Adrenal gland (tissue), 12 donors: Measurements from ENCODE around the gene TMEM95. TPM values are rescaled to one million over a fixed set of nuclear protein-coding genes. Genes with fewer than 3 reads are reported as not detected.

Experiments used
- DNase-seq, 7 donors: peaks; one replicate each; pipeline ENCODE4 v3.0.0-alpha.2; 2019 to 2020
- H3K27ac ChIP-seq, 5 donors: fragments of 200-600 bp; sonication (generic) in 4 of 5; 1 replicate in 3 of 5; 2 replicates in 2 of 5; pipeline versions ENCODE4 v1.5.1 to v1.8.0; 2016 to 2020; ENCODE audit warnings: mild to moderate bottlenecking in 1 of 5
- H3K27me3 ChIP-seq: fragments of 200-600 bp; 2 replicates; pipeline ENCODE4 v1.8.0; 2021
- H3K36me3 ChIP-seq, 2 donors: fragments of 200-600 bp; replicated peaks in 1 of 2; 1 replicate in 1 of 2; 2 replicates in 1 of 2; pipeline versions ENCODE4 v1.5.1 to v1.8.0; 2018 to 2022
- H3K4me1 ChIP-seq, 2 donors: fragments of 200-600 bp; replicated peaks in 1 of 2; 1 replicate in 1 of 2; 2 replicates in 1 of 2; pipeline versions ENCODE4 v1.5.1 to v1.8.0; 2018 to 2021
- H3K4me3 ChIP-seq, 4 donors: fragments of 200-600 bp; sonication (generic) in 3 of 4; one replicate each; pipeline ENCODE4 v1.5.1; 2016 to 2018
- H3K9me3 ChIP-seq, 3 donors: fragments of 200-600 bp; sonication (generic) in 1 of 3; replicated peaks in 1 of 3; 1 replicate in 2 of 3; 2 replicates in 1 of 3; pipeline versions ENCODE4 v1.5.1 to v1.8.0; 2016 to 2021
- CTCF ChIP-seq, 6 experiments: fragments of 450-650 bp in 4 of 6; fragments of 200-600 bp in 2 of 6; sonication (generic) in 1 of 6; IDR thresholded peaks; 1 replicate in 5 of 6; 2 replicates in 1 of 6; pipeline versions ENCODE4 v1.5.1 to v1.8.0; 2016 to 2021; ENCODE audit warnings: antibody characterized with exemption in 6 of 6, mild to moderate bottlenecking in 2 of 6, moderate library complexity in 1 of 6
- POLR2A ChIP-seq, 2 donors: fragments of 450-650 bp; IDR thresholded peaks; one replicate each; pipeline ENCODE4 v1.6.1; 2017; ENCODE audit warnings: antibody characterized with exemption in 2 of 2, mild to moderate bottlenecking in 2 of 2, moderate library complexity in 1 of 2
- WGBS, 4 donors: extraction: QIAGEN DNeasy Blood & Tissue Kit in 2 of 4; methylation state at CpG; one replicate each; pipeline versions ENCODE4 v1.1.5 to v1.1.7; 2013 to 2017; 5-methylcytosine and 5-hydroxymethylcytosine counted together
- intact Hi-C, 2 donors: fragments of 100-400 bp; cut with DNase I; formaldehyde crosslinking; loops; one replicate each; pipeline versions ENCODE4 v1.14.1 to v1.15.0; 2022 to 2023
- polyA plus RNA-seq, 3 donors: library from polyadenylated mRNA; stranded (reverse); fragments of 200-250 nt in 2 of 3; fragments of 350-450 nt in 1 of 3; fragmentation: Illumina TruSeq in 1 of 3; extraction: RNeasy Lipid Tissue Mini Kit (QIAGEN cat#74804) in 1 of 3; gene quantifications; one replicate each; pipeline ENCODE4 v1.2.3, GENCODE V29; 2013 to 2014
- total RNA-seq, 9 donors: library from RNA; depleted of rRNA in 4 of 9; stranded (reverse); fragments of >200 nt in 4 of 9; fragments of 120-200 nt in 1 of 9; fragmentation: NEBNext Ultra II Directional in 1 of 9; extraction: Animal tissue kit (Norgen Biotek cat#: 25700) in 1 of 9; gene quantifications; one replicate each; pipeline versions ENCODE4 v1.1.0 to v1.2.4, GENCODE V29; 2013 to 2023
- donor health status: healthy with polysubstance abuse.
- donor health status: Bipolar disorder and iron deficiency.
- donor health status: DM: yes; HTN: yes; CAD: no.
- donor health status: DM: no; HTN: no; CAD: no.
- donor health status: DM: no; HTN: no; CAD: no.
- donor health status: DM: yes; HTN: yes; CAD: no.

TMEM95 gene
- total and polyA plus RNA-seq, 12 donors, result not detected

GRCh38 chr17:7396147-7396546, 41.2 kb downstream of the TMEM95 start:
- H3K36me3 ChIP-seq, result no peaks in the 10 kb centered on the region
- H3K27ac ChIP-seq, result no peak overlapping the region
- TF ChIP-seq POLR2A (IDR thresholded peaks at IDR 0.05) (no peak), CTCF (IDR thresholded peaks at IDR 0.05) (no peak)
- H3K4me3 ChIP-seq, result no peak overlapping the region
- intact Hi-C loops, result no loop called here
- no peaks in the 10 kb centered on the region for H3K9me3 ChIP-seq
- WGBS, 4 donors, result 83 to 89% (median 86%) methylated on average over 4 of the region's 4 CpGs
- peaks cover 6 to 16% of the 10 kb centered on the region in 2 donors for H3K4me1 ChIP-seq
- no peak for DNase-seq
- H3K27me3 ChIP-seq, result no peaks in the 10 kb centered on the region

- WGBS, 4 donors, result 72 to 92% (median 76%) methylated on average over 2 of the region's 2 CpGs
Observed at GRCh38 chr17:7398612-7399011, 43.7 kb downstream of the TMEM95 start.

DNA sequence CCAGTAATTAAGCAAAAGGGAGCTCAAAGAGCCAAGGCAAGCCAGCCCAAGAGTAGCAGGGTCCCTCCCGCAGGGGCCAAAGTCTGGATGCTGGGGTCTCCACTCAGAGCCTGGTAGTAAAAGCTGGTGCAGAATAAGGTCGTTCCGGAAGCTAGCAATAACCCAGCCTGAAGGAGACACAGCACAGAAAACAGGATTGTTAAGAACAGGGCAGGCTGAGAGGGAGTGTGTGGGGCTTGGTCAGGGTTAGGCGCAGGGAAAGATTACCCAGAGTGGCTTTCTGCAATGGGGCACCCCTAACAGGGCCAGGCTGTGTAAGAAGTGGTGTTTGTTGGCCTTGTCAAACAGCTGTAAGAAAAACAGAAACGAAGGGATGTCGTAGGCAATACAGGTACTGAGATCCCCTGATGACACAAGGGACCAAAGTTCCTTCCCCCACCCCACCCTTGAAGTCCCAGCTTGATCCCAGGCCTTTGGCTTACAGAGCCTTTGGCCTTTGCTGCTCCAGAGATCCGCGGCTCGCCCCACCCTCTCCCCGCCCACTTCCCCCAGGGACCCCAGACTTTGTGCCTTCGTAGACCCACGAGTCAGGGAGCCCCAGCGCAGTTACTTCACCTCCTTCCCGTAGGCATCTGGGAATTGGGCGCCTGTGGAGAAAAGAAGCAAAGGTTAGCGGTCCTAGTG, 48.2 kb downstream of the TMEM95 start:
- H3K4me1 ChIP-seq, result peaks cover 7 to 15% of the 10 kb centered on the region in 2 donors
- DNase-seq, result peak in 3 of 7 donors; percentile 55 to 74 (median 61)

More at GRCh38 chr17:7398612-7399011, 43.7 kb downstream of the TMEM95 start:
- Histone ChIP-seq H3K4me1 (peaks cover 13 to 19% of the 10 kb centered on the region in 2 donors), H3K4me3 (no peak overlapping the region), H3K27me3 (no peaks in the 10 kb centered on the region), H3K27ac (no peak overlapping the region), H3K9me3 (no peaks in the 10 kb centered on the region), H3K36me3 (no peaks in the 10 kb centered on the region)
- no peak for DNase-seq
- TF ChIP-seq CTCF (IDR thresholded peaks at IDR 0.05) (no peak), POLR2A (IDR thresholded peaks at IDR 0.05) (no peak)
- intact Hi-C loops, result loop anchor here in 1 of 2 donors (2.0 kb wide), 1 partner anchor 76 kb away; no protein-coding TSS in a partner anchor

DNA sequence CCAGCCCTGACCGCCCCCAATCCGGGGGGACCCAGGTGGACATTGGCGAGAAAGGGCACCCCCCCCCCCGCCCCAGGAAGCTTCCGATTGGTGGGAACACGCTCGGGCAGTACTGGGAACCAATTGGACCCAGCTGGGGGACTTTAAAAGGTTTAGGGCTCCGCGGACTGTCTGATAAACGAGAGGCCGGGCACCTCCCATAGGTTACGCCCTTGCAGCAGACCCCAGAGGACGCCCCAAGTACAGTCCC, 48.7 kb downstream of the TMEM95 start:
- intact Hi-C loops, result no loop called here
- H3K4me3 ChIP-seq, result peak overlapping the region; percentile 24 to 88 (median 72)
- no peaks in the 10 kb centered on the region for H3K36me3 ChIP-seq
- TF ChIP-seq POLR2A (IDR thresholded peaks at IDR 0.05) (no peak), CTCF (IDR thresholded peaks at IDR 0.05) (peak in 1 of 6 experiments; percentile 17)
- DNase-seq, result peak in 1 of 7 donors; percentile 84
- no peaks in the 10 kb centered on the region for H3K27me3 ChIP-seq
- H3K27ac ChIP-seq, result peak overlapping the region; percentile 83 to 93 (median 86)
- peaks cover 7 to 15% of the 10 kb centered on the region in 2 donors for H3K4me1 ChIP-seq
- 0% methylated on average over 6 to 13 of the region's 13 CpGs; no CpG with 5 or more reads in 1 of the 4 donors for WGBS, 4 donors
- no peaks in the 10 kb centered on the region for H3K9me3 ChIP-seq

More for the DNA sequence above, 48.2 kb downstream of the TMEM95 start:
- TF ChIP-seq POLR2A (IDR thresholded peaks at IDR 0.05) (no peak), CTCF (IDR thresholded peaks at IDR 0.05) (no peak)
- Histone ChIP-seq H3K27me3 (no peaks in the 10 kb centered on the region), H3K4me3 (peak overlapping the region; percentile 24 to 88 (median 72)), H3K27ac (peak overlapping the region; percentile 83 to 93 (median 86)), H3K9me3 (no peaks in the 10 kb centered on the region), H3K36me3 (no peaks in the 10 kb centered on the region)
- intact Hi-C loops, result no loop called here
- 12 to 29% (median 18%) methylated on average over 8 to 16 of the region's 16 CpGs for WGBS, 4 donors
